Measurements from ENCODE around the gene XXYLT1.

Gene XXYLT1

DNA sequence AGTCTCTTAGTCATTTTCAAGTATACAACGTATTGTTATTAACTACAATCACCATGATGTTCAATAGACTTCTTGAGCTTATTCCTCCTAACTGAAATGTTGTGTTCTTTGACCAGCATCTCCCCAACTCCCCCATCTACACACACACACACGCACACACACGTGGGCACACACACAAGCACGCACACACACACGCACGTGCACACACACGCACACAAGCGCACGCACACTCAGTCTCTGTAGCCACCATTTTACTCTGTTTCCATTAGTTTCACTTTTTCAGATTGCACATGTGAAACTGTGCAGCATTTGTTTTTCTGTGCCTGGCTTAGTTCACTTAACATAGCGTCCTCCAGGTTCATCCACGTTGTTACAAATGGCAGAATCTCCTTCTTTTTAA, 247.0 kb downstream of the XXYLT1 start:
- H3K27ac ChIP-seq (ENCODE audit: low read depth, low read length, severe bottlenecking), result no peak overlapping the region
- peaks cover 8% of the 10 kb centered on the region for H3K9me3 ChIP-seq (ENCODE audit: control insufficient read depth, low read length)
- H3K4me1 ChIP-seq (ENCODE audit: control insufficient read depth, insufficient read depth, low read length, poor library complexity, severe bottlenecking), result peaks cover 10% of the 10 kb centered on the region
- 83 to 86% methylated on average over 9 to 11 of the region's 11 CpGs for WGBS, 2 experiments (ENCODE audit: insufficient coverage in 2 of 2)
- H3K4me3 ChIP-seq (ENCODE audit: extremely low read depth, insufficient read depth, low read length, poor library complexity, severe bottlenecking), result no peak overlapping the region
- no peaks in the 10 kb centered on the region for H3K36me3 ChIP-seq (ENCODE audit: control insufficient read depth, insufficient read depth, low read length)

DNA sequence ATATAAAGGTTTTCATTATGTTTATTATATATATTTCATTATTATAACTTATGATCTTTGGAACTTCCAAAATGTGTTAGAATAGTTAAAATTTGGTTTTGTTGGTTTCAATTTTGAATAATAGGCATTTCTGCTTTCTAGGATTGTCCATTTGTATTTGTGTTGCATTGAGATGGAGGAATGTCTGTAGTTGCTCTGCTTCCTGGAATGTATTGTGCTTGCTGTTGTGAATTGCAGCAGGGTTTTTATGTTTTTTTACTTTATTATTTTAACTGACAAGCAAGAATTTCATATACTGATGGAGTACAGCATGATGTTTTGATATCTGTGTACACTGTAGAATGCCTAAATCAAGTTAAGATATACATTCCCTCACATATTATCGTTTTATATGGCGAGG, 247.4 kb downstream of the XXYLT1 start:
- H3K9me3 ChIP-seq (ENCODE audit: control insufficient read depth, low read length), result peaks cover 8% of the 10 kb centered on the region
- no peaks in the 10 kb centered on the region for H3K36me3 ChIP-seq (ENCODE audit: control insufficient read depth, insufficient read depth, low read length)
- no peak overlapping the region for H3K4me3 ChIP-seq (ENCODE audit: extremely low read depth, insufficient read depth, low read length, poor library complexity, severe bottlenecking)
- H3K27ac ChIP-seq (ENCODE audit: low read depth, low read length, severe bottlenecking), result no peak overlapping the region
- WGBS, 2 experiments (ENCODE audit: insufficient coverage in 2 of 2), result no CpG with 5 or more reads among the region's 2 CpGs
- H3K4me1 ChIP-seq (ENCODE audit: control insufficient read depth, insufficient read depth, low read length, poor library complexity, severe bottlenecking), result peaks cover 8% of the 10 kb centered on the region

DNA sequence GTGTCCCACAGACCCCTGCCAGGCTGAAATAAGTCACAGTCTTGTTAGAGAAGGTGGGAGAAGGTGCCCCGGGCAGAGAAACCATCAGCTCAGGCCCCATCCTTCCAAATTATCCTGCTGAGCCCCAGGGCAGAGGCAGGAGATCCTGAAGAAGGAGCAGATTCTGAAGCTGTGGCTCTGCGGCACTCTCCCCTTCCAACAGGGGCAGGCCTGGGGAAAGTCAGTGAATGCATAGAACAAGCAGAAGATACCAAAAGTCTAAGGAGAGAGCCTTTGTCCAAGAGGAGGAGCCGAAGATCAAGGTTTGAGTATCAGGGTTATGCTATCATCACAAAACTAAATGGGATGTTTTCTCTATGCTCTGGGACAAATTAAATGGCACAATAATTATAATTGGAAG, 249.3 kb downstream of the XXYLT1 start:
- Histone ChIP-seq H3K9me3 (ENCODE audit: control insufficient read depth, low read length) (peaks cover 8% of the 10 kb centered on the region), H3K4me1 (ENCODE audit: control insufficient read depth, insufficient read depth, low read length, poor library complexity, severe bottlenecking) (peaks cover 8% of the 10 kb centered on the region), H3K4me3 (ENCODE audit: extremely low read depth, insufficient read depth, low read length, poor library complexity, severe bottlenecking) (no peak overlapping the region), H3K36me3 (ENCODE audit: control insufficient read depth, insufficient read depth, low read length) (no peaks in the 10 kb centered on the region), H3K27ac (ENCODE audit: low read depth, low read length, severe bottlenecking) (no peak overlapping the region)
- 83 to 92% methylated on average over 2 to 3 of the region's 3 CpGs for WGBS, 2 experiments (ENCODE audit: insufficient coverage in 2 of 2)

DNA sequence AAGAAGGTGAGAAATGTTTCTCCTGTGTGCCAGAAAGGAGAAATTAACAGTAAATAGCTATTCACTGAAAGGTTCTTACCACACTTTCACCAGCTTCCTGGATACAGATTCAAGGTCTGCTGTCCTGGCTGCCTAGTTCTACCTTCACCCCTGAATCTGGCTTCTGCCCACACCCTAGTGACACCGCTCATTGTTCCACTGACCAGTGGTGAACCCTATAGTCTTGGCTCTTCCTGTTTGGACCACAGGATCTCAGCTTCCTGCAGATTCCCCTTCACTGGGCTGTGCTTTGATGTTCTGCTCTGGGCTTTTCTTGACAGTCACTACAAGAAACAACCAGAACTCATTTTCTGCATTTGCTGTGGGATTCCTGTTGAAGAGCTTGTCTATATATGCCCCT, 250.0 kb downstream of the XXYLT1 start:
- no peaks in the 10 kb centered on the region for H3K36me3 ChIP-seq (ENCODE audit: control insufficient read depth, insufficient read depth, low read length)
- H3K4me3 ChIP-seq (ENCODE audit: extremely low read depth, insufficient read depth, low read length, poor library complexity, severe bottlenecking), result no peak overlapping the region
- whole genome bisulfite sequencing, 2 experiments (ENCODE audit: insufficient coverage in 2 of 2), result 100% methylated on average over 1 of the region's 1 CpG
- H3K4me1 ChIP-seq (ENCODE audit: control insufficient read depth, insufficient read depth, low read length, poor library complexity, severe bottlenecking), result peaks cover 8% of the 10 kb centered on the region
- peaks cover 8% of the 10 kb centered on the region for H3K9me3 ChIP-seq (ENCODE audit: control insufficient read depth, low read length)
- no peak overlapping the region for H3K27ac ChIP-seq (ENCODE audit: low read depth, low read length, severe bottlenecking)

DNA sequence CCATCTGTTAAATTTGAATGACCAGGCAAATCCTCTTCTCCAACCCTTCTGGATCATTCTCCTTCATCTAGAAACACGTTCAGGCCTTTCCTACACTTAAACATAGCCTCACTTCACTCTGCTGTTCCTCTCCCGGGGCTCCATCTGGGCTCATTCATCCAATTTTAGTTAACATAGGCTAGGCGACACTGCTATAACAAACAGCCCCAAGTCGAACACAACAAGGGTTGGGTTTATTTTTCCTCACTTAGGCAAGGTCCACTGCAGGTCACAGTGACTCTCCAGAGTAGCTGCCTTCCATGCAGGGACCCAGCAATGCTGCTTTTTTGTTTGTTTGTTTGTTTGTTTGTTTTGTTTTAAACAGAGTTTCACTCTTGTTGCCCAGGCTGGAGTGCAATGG, 250.8 kb downstream of the XXYLT1 start:
- WGBS, 2 experiments (ENCODE audit: insufficient coverage in 2 of 2), result 82 to 97% methylated on average over 3 of the region's 4 CpGs
- H3K4me1 ChIP-seq (ENCODE audit: control insufficient read depth, insufficient read depth, low read length, poor library complexity, severe bottlenecking), result peaks cover 12% of the 10 kb centered on the region

DNA sequence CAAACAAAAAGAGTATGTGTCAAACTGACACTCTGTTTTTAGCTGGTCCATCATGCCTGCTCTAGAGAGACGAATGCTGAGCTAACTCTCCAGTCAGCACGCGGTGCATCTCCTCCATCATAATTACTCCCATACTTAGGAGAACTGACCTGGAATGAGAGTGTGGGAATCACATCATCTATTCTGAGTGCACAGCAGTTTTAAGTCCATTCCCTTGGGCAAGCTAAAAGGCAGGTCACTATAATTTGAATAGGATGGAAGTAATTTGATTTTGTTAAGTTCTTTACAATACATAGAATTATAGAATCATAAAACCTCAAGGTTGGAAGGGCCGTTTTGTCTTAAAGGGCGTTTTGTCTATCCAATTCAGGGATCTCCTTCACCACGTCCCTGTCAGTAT, 251.6 kb downstream of the XXYLT1 start:
- Histone ChIP-seq H3K4me1 (ENCODE audit: control insufficient read depth, insufficient read depth, low read length, poor library complexity, severe bottlenecking) (peaks cover 19% of the 10 kb centered on the region), H3K36me3 (ENCODE audit: control insufficient read depth, insufficient read depth, low read length) (no peaks in the 10 kb centered on the region), H3K4me3 (ENCODE audit: extremely low read depth, insufficient read depth, low read length, poor library complexity, severe bottlenecking) (no peak overlapping the region), H3K27ac (ENCODE audit: low read depth, low read length, severe bottlenecking) (no peak overlapping the region), H3K9me3 (ENCODE audit: control insufficient read depth, low read length) (peaks cover 8% of the 10 kb centered on the region)
- 93 to 95% methylated on average over 3 to 4 of the region's 6 CpGs for WGBS, 2 experiments (ENCODE audit: insufficient coverage in 2 of 2)

More for the DNA sequence above, 250.8 kb downstream of the XXYLT1 start:
- Histone ChIP-seq H3K27ac (ENCODE audit: low read depth, low read length, severe bottlenecking) (no peak overlapping the region), H3K9me3 (ENCODE audit: control insufficient read depth, low read length) (peaks cover 8% of the 10 kb centered on the region), H3K4me3 (ENCODE audit: extremely low read depth, insufficient read depth, low read length, poor library complexity, severe bottlenecking) (no peak overlapping the region), H3K36me3 (ENCODE audit: control insufficient read depth, insufficient read depth, low read length) (no peaks in the 10 kb centered on the region)

All from mesodermal cell (in vitro differentiated cells).